ENCODE data around the gene PHKG1. TPM values are rescaled to one million over a fixed set of nuclear protein-coding genes. Genes with fewer than 3 reads are reported as not detected.
"Not testable (repeated sequence)": the region's sequence is repeated elsewhere in the genome, so short reads cannot be mapped to it uniquely, and the experiment has no call there.

PHKG1 gene
- total RNA-seq, 2 experiments from 2014 or later: 2.9 to 3.0 TPM

- TF ChIP-seq CTCF (IDR thresholded peaks at IDR 0.05): no peak
- ATAC-seq: no peak
- intact Hi-C loops (cut with micrococcal nuclease): loop anchor here (1.0 to 5.0 kb wide), 2 partner anchors 13 to 56 kb away; partner anchors contain the start of genes CHCHD2 and SUMF2
- CTCF ChIA-PET: interaction anchor here (0.7 to 1.5 kb wide), 5 partner anchors 12 to 52 kb away, joined by 3 to 7 read pairs (median 4); partner anchors contain the start of gene SUMF2
- no peaks in the 10 kb centered on the region for H3K27me3 Mint-ChIP-seq
- no peak for DNase-seq
- POLR2A ChIA-PET: interaction anchor here (0.7 to 1.9 kb wide), 7 partner anchors 10 to 38 kb away, joined by 3 to 18 read pairs (median 7); partner anchors contain the start of gene SUMF2
- peaks cover 43% of the 10 kb centered on the region for H3K4me1 Mint-ChIP-seq (ENCODE audit: low read depth)
- peak overlapping the region; percentile 94 for H3K4me3 Mint-ChIP-seq
- H3K27ac Mint-ChIP-seq: peak overlapping the region; percentile 94
- H3K9me3 Mint-ChIP-seq: no peaks in the 10 kb centered on the region
- H3K36me3 Mint-ChIP-seq (ENCODE audit: low read depth): peaks cover 41% of the 10 kb centered on the region
Observed at GRCh38 chr7:56051053-56051338, 41.8 kb downstream of the PHKG1 start.

- Mint-ChIP-seq H3K36me3 (ENCODE audit: low read depth) (peaks cover 24% of the 10 kb centered on the region), H3K4me1 (ENCODE audit: low read depth) (peaks cover 25% of the 10 kb centered on the region), H3K27ac (peak overlapping the region; percentile 1)
- intact Hi-C loops (cut with micrococcal nuclease); H3K9me3 Mint-ChIP-seq; ATAC-seq; DNase-seq; H3K4me3 Mint-ChIP-seq; CTCF ChIA-PET; H3K27me3 Mint-ChIP-seq; POLR2A ChIA-PET: not testable (repeated sequence)
Observed at GRCh38 chr7:56048763-56049162, 44.0 kb downstream of the PHKG1 start.

GRCh38 chr7:56048245-56048644 lies 44.5 kb downstream of the PHKG1 start:
- no peaks in the 10 kb centered on the region for H3K9me3 Mint-ChIP-seq
- CTCF ChIA-PET: no interaction called here
- intact Hi-C loops (cut with micrococcal nuclease): no loop called here
- H3K27ac Mint-ChIP-seq: peak overlapping the region; percentile 38
- no peak for TF ChIP-seq CTCF (IDR thresholded peaks at IDR 0.05)
- peaks cover 19% of the 10 kb centered on the region for H3K4me1 Mint-ChIP-seq (ENCODE audit: low read depth)
- no peak for DNase-seq
- no peak overlapping the region for H3K4me3 Mint-ChIP-seq
- POLR2A ChIA-PET: no interaction called here
- H3K36me3 Mint-ChIP-seq (ENCODE audit: low read depth): peaks cover 20% of the 10 kb centered on the region
- ATAC-seq: no peak
- no peaks in the 10 kb centered on the region for H3K27me3 Mint-ChIP-seq

GRCh38 chr7:56047446-56048116 lies 45.2 kb downstream of the PHKG1 start:
- H3K4me1 Mint-ChIP-seq (ENCODE audit: low read depth): peaks cover 14% of the 10 kb centered on the region
- CTCF ChIA-PET; ATAC-seq; POLR2A ChIA-PET; H3K27ac Mint-ChIP-seq; DNase-seq; H3K9me3 Mint-ChIP-seq; intact Hi-C loops (cut with micrococcal nuclease); H3K4me3 Mint-ChIP-seq; H3K27me3 Mint-ChIP-seq: not testable (repeated sequence)
- peaks cover 14% of the 10 kb centered on the region for H3K36me3 Mint-ChIP-seq (ENCODE audit: low read depth)

- no peak overlapping the region for H3K4me3 Mint-ChIP-seq
- H3K4me1 Mint-ChIP-seq (ENCODE audit: low read depth): peaks cover 14% of the 10 kb centered on the region
- ChIA-PET CTCF (no interaction called here), POLR2A (no interaction called here)
- intact Hi-C loops (cut with micrococcal nuclease): no loop called here
- no peak for ATAC-seq
- no peaks in the 10 kb centered on the region for H3K9me3 Mint-ChIP-seq
- H3K27ac Mint-ChIP-seq: peak overlapping the region; percentile 34
- peaks cover 15% of the 10 kb centered on the region for H3K36me3 Mint-ChIP-seq (ENCODE audit: low read depth)
- no peak for DNase-seq
- no peaks in the 10 kb centered on the region for H3K27me3 Mint-ChIP-seq
- TF ChIP-seq CTCF (IDR thresholded peaks at IDR 0.05): no peak
Observed at GRCh38 chr7:56046721-56047445, 45.9 kb downstream of the PHKG1 start.

- H3K4me3 Mint-ChIP-seq; H3K27me3 Mint-ChIP-seq; intact Hi-C loops (cut with micrococcal nuclease); POLR2A ChIA-PET; CTCF ChIA-PET; H3K27ac Mint-ChIP-seq; H3K9me3 Mint-ChIP-seq; ATAC-seq; DNase-seq: not testable (repeated sequence)
- Mint-ChIP-seq H3K36me3 (ENCODE audit: low read depth) (peaks cover 11% of the 10 kb centered on the region), H3K4me1 (ENCODE audit: low read depth) (peaks cover 14% of the 10 kb centered on the region)
Observed at GRCh38 chr7:56045758-56046157, 47.0 kb downstream of the PHKG1 start.
